ENCODE data around the gene STON2.
A peak's percentile ranks its signal among the peaks of the same experiment; 100 is the strongest.

Gene STON2

DNA sequence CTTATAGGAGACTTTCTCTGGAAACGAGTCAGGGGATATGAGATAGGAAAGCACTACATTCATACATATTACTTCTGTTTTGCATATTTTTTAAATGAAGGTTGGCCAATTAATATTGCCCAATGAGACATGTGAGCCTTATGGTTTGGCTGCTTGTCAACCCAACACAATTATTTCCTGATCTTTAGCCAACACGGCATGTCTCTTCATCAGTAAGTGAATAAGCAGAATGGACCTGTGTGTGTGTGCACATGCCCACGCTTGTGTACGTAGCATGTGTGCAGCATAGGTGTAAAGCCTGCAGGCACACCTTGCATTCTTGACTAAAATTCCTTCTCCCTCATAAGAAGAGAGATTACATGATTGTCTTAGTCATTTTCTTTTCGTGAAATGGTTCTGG is 88.3 kb downstream of the STON2 start:
- WGBS, 2 experiments = 93 to 95% methylated on average over 5 of the region's 5 CpGs
- Histone ChIP-seq H3K4me3 (ENCODE audit: insufficient read depth, low read depth, low read length) (no peak overlapping the region), H3K36me3 (ENCODE audit: control insufficient read depth, insufficient read depth, low read length) (peaks cover under 1% of the 10 kb centered on the region), H3K4me1 (ENCODE audit: control insufficient read depth, insufficient read depth, low read length) (peaks cover 53% of the 10 kb centered on the region), H3K27ac (ENCODE audit: insufficient read depth, low read depth, low read length, poor library complexity, severe bottlenecking) (no peak overlapping the region), H3K27me3 (ENCODE audit: control insufficient read depth, insufficient read depth, low read length, poor library complexity, severe bottlenecking) (no peaks in the 10 kb centered on the region), H3K9me3 (ENCODE audit: control insufficient read depth, low read length) (no peaks in the 10 kb centered on the region)

DNA sequence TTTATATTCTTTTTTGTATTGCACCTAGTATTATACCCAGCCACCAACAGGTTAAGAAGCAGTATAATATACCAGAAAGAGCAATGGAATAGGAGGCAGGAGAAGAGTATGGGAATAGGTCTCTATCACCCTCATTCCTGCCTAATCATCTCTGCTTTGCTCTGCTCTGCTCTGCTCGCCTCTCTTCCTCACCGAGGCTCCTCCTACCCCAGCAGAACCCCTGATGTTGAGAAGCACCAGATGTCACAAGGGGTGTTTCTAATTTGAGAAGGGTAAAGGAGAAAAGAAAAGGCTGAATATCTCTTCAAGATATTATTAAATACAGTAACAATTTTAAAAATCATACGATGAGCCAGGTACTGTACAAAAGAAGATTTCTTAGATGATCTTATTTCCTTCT is 89.0 kb downstream of the STON2 start:
- no peak overlapping the region for H3K27ac ChIP-seq (ENCODE audit: insufficient read depth, low read depth, low read length, poor library complexity, severe bottlenecking)
- H3K27me3 ChIP-seq (ENCODE audit: control insufficient read depth, insufficient read depth, low read length, poor library complexity, severe bottlenecking) = no peaks in the 10 kb centered on the region
- H3K36me3 ChIP-seq (ENCODE audit: control insufficient read depth, insufficient read depth, low read length) = no peaks in the 10 kb centered on the region
- H3K4me3 ChIP-seq (ENCODE audit: insufficient read depth, low read depth, low read length) = no peak overlapping the region
- WGBS, 2 experiments = 44 to 64% methylated on average over 1 to 3 of the region's 3 CpGs
- H3K4me1 ChIP-seq (ENCODE audit: control insufficient read depth, insufficient read depth, low read length) = peaks cover 49% of the 10 kb centered on the region
- H3K9me3 ChIP-seq (ENCODE audit: control insufficient read depth, low read length) = no peaks in the 10 kb centered on the region

DNA sequence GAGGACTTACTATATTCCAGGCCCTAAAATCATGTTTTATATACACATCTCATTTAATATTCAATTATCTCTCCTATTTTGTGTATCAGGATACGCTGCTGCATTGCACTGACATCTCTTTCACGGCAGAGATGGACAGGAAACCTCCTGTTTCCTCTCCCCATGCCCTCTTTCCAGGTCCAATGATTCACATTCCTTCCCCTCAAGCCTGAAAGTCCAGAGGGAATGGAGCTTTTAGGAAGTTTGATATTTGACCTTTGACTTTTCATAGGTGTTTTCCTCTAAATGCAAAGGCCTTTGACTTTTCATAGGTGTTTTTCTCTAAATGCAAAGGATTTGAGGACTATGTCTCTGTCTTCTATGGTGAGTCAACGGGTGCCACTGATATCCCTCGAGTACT is 89.5 kb downstream of the STON2 start:
- H3K27ac ChIP-seq (ENCODE audit: insufficient read depth, low read depth, low read length, poor library complexity, severe bottlenecking) = no peak overlapping the region
- 70 to 74% methylated on average over 4 of the region's 4 CpGs for WGBS, 2 experiments
- H3K4me1 ChIP-seq (ENCODE audit: control insufficient read depth, insufficient read depth, low read length) = peaks cover 44% of the 10 kb centered on the region
- no peak overlapping the region for H3K4me3 ChIP-seq (ENCODE audit: insufficient read depth, low read depth, low read length)
- no peaks in the 10 kb centered on the region for H3K27me3 ChIP-seq (ENCODE audit: control insufficient read depth, insufficient read depth, low read length, poor library complexity, severe bottlenecking)
- no peaks in the 10 kb centered on the region for H3K36me3 ChIP-seq (ENCODE audit: control insufficient read depth, insufficient read depth, low read length)
- H3K9me3 ChIP-seq (ENCODE audit: control insufficient read depth, low read length) = no peaks in the 10 kb centered on the region

- Histone ChIP-seq H3K27ac (ENCODE audit: insufficient read depth, low read depth, low read length, poor library complexity, severe bottlenecking) (no peak overlapping the region), H3K36me3 (ENCODE audit: control insufficient read depth, insufficient read depth, low read length) (no peaks in the 10 kb centered on the region), H3K4me1 (ENCODE audit: control insufficient read depth, insufficient read depth, low read length) (peaks cover 33% of the 10 kb centered on the region), H3K27me3 (ENCODE audit: control insufficient read depth, insufficient read depth, low read length, poor library complexity, severe bottlenecking) (no peaks in the 10 kb centered on the region), H3K4me3 (ENCODE audit: insufficient read depth, low read depth, low read length) (no peak overlapping the region), H3K9me3 (ENCODE audit: control insufficient read depth, low read length) (no peaks in the 10 kb centered on the region)
- 88 to 97% methylated on average over 2 of the region's 2 CpGs for WGBS, 2 experiments
Measured at GRCh38 chr14:81309511-81309910, 90.6 kb downstream of the STON2 start.

GRCh38 chr14:81305743-81306142 is 94.4 kb downstream of the STON2 start:
- Histone ChIP-seq H3K4me1 (ENCODE audit: control insufficient read depth, insufficient read depth, low read length) (peaks cover 10% of the 10 kb centered on the region), H3K27ac (ENCODE audit: insufficient read depth, low read depth, low read length, poor library complexity, severe bottlenecking) (no peak overlapping the region), H3K27me3 (ENCODE audit: control insufficient read depth, insufficient read depth, low read length, poor library complexity, severe bottlenecking) (no peaks in the 10 kb centered on the region), H3K36me3 (ENCODE audit: control insufficient read depth, insufficient read depth, low read length) (no peaks in the 10 kb centered on the region), H3K4me3 (ENCODE audit: insufficient read depth, low read depth, low read length) (no peak overlapping the region), H3K9me3 (ENCODE audit: control insufficient read depth, low read length) (no peaks in the 10 kb centered on the region)
- WGBS, 2 experiments = 95 to 99% methylated on average over 2 of the region's 3 CpGs

- no peak overlapping the region for H3K4me3 ChIP-seq (ENCODE audit: insufficient read depth, low read depth, low read length)
- WGBS, 2 experiments = 82 to 94% methylated on average over 3 to 4 of the region's 4 CpGs
- H3K27me3 ChIP-seq (ENCODE audit: control insufficient read depth, insufficient read depth, low read length, poor library complexity, severe bottlenecking) = no peaks in the 10 kb centered on the region
- H3K4me1 ChIP-seq (ENCODE audit: control insufficient read depth, insufficient read depth, low read length) = peaks cover 8% of the 10 kb centered on the region
- no peak overlapping the region for H3K27ac ChIP-seq (ENCODE audit: insufficient read depth, low read depth, low read length, poor library complexity, severe bottlenecking)
- H3K36me3 ChIP-seq (ENCODE audit: control insufficient read depth, insufficient read depth, low read length) = no peaks in the 10 kb centered on the region
- no peaks in the 10 kb centered on the region for H3K9me3 ChIP-seq (ENCODE audit: control insufficient read depth, low read length)
Measured at GRCh38 chr14:81305065-81305464, 95.1 kb downstream of the STON2 start.

- Histone ChIP-seq H3K4me1 (ENCODE audit: control insufficient read depth, insufficient read depth, low read length) (peaks cover 8% of the 10 kb centered on the region), H3K9me3 (ENCODE audit: control insufficient read depth, low read length) (no peaks in the 10 kb centered on the region), H3K27ac (ENCODE audit: insufficient read depth, low read depth, low read length, poor library complexity, severe bottlenecking) (peak overlapping the region; percentile 3), H3K4me3 (ENCODE audit: insufficient read depth, low read depth, low read length) (no peak overlapping the region), H3K27me3 (ENCODE audit: control insufficient read depth, insufficient read depth, low read length, poor library complexity, severe bottlenecking) (no peaks in the 10 kb centered on the region), H3K36me3 (ENCODE audit: control insufficient read depth, insufficient read depth, low read length) (no peaks in the 10 kb centered on the region)
- 89 to 90% methylated on average over 5 of the region's 5 CpGs for WGBS, 2 experiments
Measured at GRCh38 chr14:81303258-81303935, 96.7 kb downstream of the STON2 start.

DNA sequence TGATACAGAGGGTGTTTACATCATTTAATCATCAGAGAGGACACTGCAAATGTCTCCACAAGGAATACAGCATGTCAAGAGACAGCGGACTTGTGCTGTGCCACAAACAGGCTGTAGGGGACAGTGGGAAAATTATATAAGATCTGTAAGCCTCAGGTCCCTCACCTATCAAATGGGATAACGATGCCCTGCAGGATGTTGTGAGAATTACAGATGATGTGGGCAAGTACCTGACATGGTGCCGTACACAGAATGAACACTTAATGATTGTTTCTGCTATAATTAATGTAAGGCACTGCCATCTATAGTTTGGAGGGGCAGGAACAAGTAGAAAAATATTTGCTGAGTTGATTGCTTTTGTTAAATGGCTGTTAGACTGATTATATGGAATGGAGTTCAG is 97.5 kb downstream of the STON2 start:
- Histone ChIP-seq H3K27ac (ENCODE audit: insufficient read depth, low read depth, low read length, poor library complexity, severe bottlenecking) (no peak overlapping the region), H3K4me1 (ENCODE audit: control insufficient read depth, insufficient read depth, low read length) (peaks cover 8% of the 10 kb centered on the region), H3K4me3 (ENCODE audit: insufficient read depth, low read depth, low read length) (no peak overlapping the region), H3K27me3 (ENCODE audit: control insufficient read depth, insufficient read depth, low read length, poor library complexity, severe bottlenecking) (no peaks in the 10 kb centered on the region), H3K36me3 (ENCODE audit: control insufficient read depth, insufficient read depth, low read length) (no peaks in the 10 kb centered on the region), H3K9me3 (ENCODE audit: control insufficient read depth, low read length) (no peaks in the 10 kb centered on the region)
- 94 to 96% methylated on average over 3 of the region's 3 CpGs for WGBS, 2 experiments

DNA sequence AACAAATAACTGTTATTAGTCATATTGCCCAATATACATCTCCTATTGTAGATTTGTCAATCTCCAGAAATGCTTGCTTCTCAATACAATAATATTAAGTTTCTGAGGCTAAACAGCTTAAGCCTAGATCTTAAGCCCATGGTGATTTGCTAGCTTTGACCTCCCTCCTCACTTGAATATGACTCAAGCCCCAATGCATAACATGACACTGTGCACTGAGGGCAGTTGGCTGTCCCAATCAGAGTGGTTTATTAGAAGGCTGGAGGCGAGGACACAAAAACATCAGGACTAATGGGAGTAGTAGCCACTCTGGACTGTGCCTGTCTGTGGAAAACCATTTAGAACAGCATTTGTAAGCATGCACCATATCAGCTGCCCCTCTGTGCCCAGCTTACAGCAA is 98.3 kb downstream of the STON2 start:
- H3K27ac ChIP-seq (ENCODE audit: insufficient read depth, low read depth, low read length, poor library complexity, severe bottlenecking) = no peak overlapping the region
- no peaks in the 10 kb centered on the region for H3K27me3 ChIP-seq (ENCODE audit: control insufficient read depth, insufficient read depth, low read length, poor library complexity, severe bottlenecking)
- peaks cover 8% of the 10 kb centered on the region for H3K4me1 ChIP-seq (ENCODE audit: control insufficient read depth, insufficient read depth, low read length)
- H3K36me3 ChIP-seq (ENCODE audit: control insufficient read depth, insufficient read depth, low read length) = no peaks in the 10 kb centered on the region
- no peaks in the 10 kb centered on the region for H3K9me3 ChIP-seq (ENCODE audit: control insufficient read depth, low read length)
- no peak overlapping the region for H3K4me3 ChIP-seq (ENCODE audit: insufficient read depth, low read depth, low read length)
- WGBS, 2 experiments = 95 to 97% methylated on average over 1 of the region's 1 CpG

DNA sequence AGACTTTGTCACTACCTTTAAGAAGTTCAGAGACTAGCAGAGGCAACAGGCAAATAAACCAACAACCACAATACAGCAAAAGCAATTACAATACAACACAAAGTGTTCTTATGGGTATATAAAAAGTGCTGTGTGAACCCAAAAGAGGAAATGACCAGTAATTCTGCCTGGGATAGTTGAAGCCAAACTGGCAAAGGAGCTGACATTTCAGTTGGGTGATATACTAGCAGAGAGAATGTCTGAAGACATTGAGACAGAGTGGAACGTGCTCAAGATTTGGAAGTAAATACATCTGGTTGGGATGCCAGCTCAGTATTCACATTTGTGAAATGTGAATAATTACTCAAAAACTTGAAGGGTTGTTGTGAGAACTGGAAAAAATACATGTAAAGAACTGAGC is 98.8 kb downstream of the STON2 start:
- 91 to 96% methylated on average over 1 of the region's 1 CpG for WGBS, 2 experiments
- Histone ChIP-seq H3K9me3 (ENCODE audit: control insufficient read depth, low read length) (no peaks in the 10 kb centered on the region), H3K27me3 (ENCODE audit: control insufficient read depth, insufficient read depth, low read length, poor library complexity, severe bottlenecking) (no peaks in the 10 kb centered on the region), H3K36me3 (ENCODE audit: control insufficient read depth, insufficient read depth, low read length) (no peaks in the 10 kb centered on the region), H3K27ac (ENCODE audit: insufficient read depth, low read depth, low read length, poor library complexity, severe bottlenecking) (no peak overlapping the region), H3K4me3 (ENCODE audit: insufficient read depth, low read depth, low read length) (no peak overlapping the region), H3K4me1 (ENCODE audit: control insufficient read depth, insufficient read depth, low read length) (peaks cover 8% of the 10 kb centered on the region)

GRCh38 chr14:81298911-81299310 is 101.2 kb downstream of the STON2 start:
- Histone ChIP-seq H3K4me3 (ENCODE audit: insufficient read depth, low read depth, low read length) (no peak overlapping the region), H3K27ac (ENCODE audit: insufficient read depth, low read depth, low read length, poor library complexity, severe bottlenecking) (no peak overlapping the region), H3K27me3 (ENCODE audit: control insufficient read depth, insufficient read depth, low read length, poor library complexity, severe bottlenecking) (no peaks in the 10 kb centered on the region), H3K36me3 (ENCODE audit: control insufficient read depth, insufficient read depth, low read length) (no peaks in the 10 kb centered on the region), H3K9me3 (ENCODE audit: control insufficient read depth, low read length) (no peaks in the 10 kb centered on the region), H3K4me1 (ENCODE audit: control insufficient read depth, insufficient read depth, low read length) (peaks cover 8% of the 10 kb centered on the region)
- 80% methylated on average over 1 of the region's 2 CpGs; no CpG with 5 or more reads in 1 of the 2 experiments for WGBS, 2 experiments
